ENCODE measurements around the gene RABGGTA. TPM values are rescaled to one million over a fixed set of nuclear protein-coding genes. Genes with fewer than 3 reads are reported as not detected.

The RABGGTA gene
- total RNA-seq, 1 experiment from 2014 or later, result 25.6 TPM

- H3K14ac ChIP-seq (ENCODE audit: insufficient read depth, low read length), result no peak overlapping the region
- H3K9ac ChIP-seq (ENCODE audit: extremely low read depth, insufficient read length, low read length), result no peak overlapping the region
- H3K9me3 ChIP-seq (ENCODE audit: control insufficient read depth, low read depth, low read length), result no peaks in the 10 kb centered on the region
- H2BK12ac ChIP-seq (ENCODE audit: insufficient read length, low read depth, low read length), result no peak overlapping the region
- DNase-seq, result no peak
- no peaks in the 10 kb centered on the region for H4K20me1 ChIP-seq (ENCODE audit: control insufficient read depth, insufficient read depth, insufficient read length)
- no peak overlapping the region for H4K8ac ChIP-seq (replicated peaks; ENCODE audit: insufficient read length, low read depth, low read length)
- H3K79me1 ChIP-seq (ENCODE audit: insufficient read depth, low read depth, low read length, poor library complexity, severe bottlenecking), result no peaks in the 10 kb centered on the region
- no peak overlapping the region for H2AK5ac ChIP-seq (ENCODE audit: insufficient read length, low read length)
- whole genome bisulfite sequencing (ENCODE audit: extremely low coverage, insufficient read length, low lambda C conversion rate), result no CpG with 5 or more reads among the region's 3 CpGs
- H3K79me2 ChIP-seq (ENCODE audit: insufficient read depth, low read length), result no peaks in the 10 kb centered on the region
- peaks cover 3 to 10% (median 6%) of the 10 kb centered on the region in 3 experiments; a peak in 5 of 7 replicates for H3K36me3 Mint-ChIP-seq (ENCODE audit: insufficient read depth in 1 of 3, low read depth in 3 of 3)
- H3K27me3 Mint-ChIP-seq (ENCODE audit: low read depth), result no peaks in the 10 kb centered on the region
- H4K5ac ChIP-seq (ENCODE audit: insufficient read length, low read depth, low read length), result no peak overlapping the region
- no peak overlapping the region for H2AFZ ChIP-seq (ENCODE audit: low read length)
- H3K27ac ChIP-seq (ENCODE audit: insufficient read length, low read depth, low read length), result no peak overlapping the region
- peak overlapping the region; percentile 83 to 86 for H3K4me3 Mint-ChIP-seq
- H3K4ac ChIP-seq (ENCODE audit: low read depth, low read length), result no peak overlapping the region
- no peak overlapping the region for H2BK120ac ChIP-seq (ENCODE audit: low read depth, low read length, poor library complexity, severe bottlenecking)
- no peak overlapping the region for H2BK5ac ChIP-seq (ENCODE audit: insufficient read length, low read length)
- H3K23me2 ChIP-seq (ENCODE audit: insufficient read length, low read depth, low read length, poor library complexity, severe bottlenecking), result peaks cover 8% of the 10 kb centered on the region
- peaks cover 12 to 14% of the 10 kb centered on the region in 2 experiments for H3K4me1 Mint-ChIP-seq
- peak overlapping the region; percentile 69 for H3K4me2 ChIP-seq (ENCODE audit: insufficient read depth, insufficient read length, low read length)
- no peak overlapping the region for H3K56ac ChIP-seq (ENCODE audit: insufficient read length, low read depth, low read length)
- no peak overlapping the region for H3K18ac ChIP-seq (ENCODE audit: insufficient read length, low read depth, low read length)
- H3K27ac Mint-ChIP-seq, result no peak overlapping the region
- no peak overlapping the region for H2BK20ac ChIP-seq (ENCODE audit: low read depth, low read length, poor library complexity, severe bottlenecking)
- H3K4me1 ChIP-seq (ENCODE audit: insufficient read depth, low read length), result no peaks in the 10 kb centered on the region
- H3K23ac ChIP-seq (ENCODE audit: insufficient read length, low read depth, low read length), result no peak overlapping the region
- H2BK15ac ChIP-seq (ENCODE audit: low read depth, low read length), result no peak overlapping the region
- no peak overlapping the region for H4K91ac ChIP-seq (ENCODE audit: insufficient read length, low read depth, low read length)
- H3K27me3 ChIP-seq (ENCODE audit: insufficient read depth, low read length), result no peaks in the 10 kb centered on the region
- no peak for TF ChIP-seq CTCF (conservative IDR thresholded peaks at IDR 0.05)
- no peaks in the 10 kb centered on the region for H3K9me3 Mint-ChIP-seq
- no peak overlapping the region for H3T11ph ChIP-seq (ENCODE audit: low read length)
Observed at GRCh38 chr14:24271834-24272263, 452 bp upstream of the RABGGTA start.

Data from H9 (cell line).